NB4 (cell line): ENCODE results near the gene ZNF546.

Source experiments
- MAX ChIP-seq: IDR thresholded peaks from 2 replicates; pipeline ENCODE4 v1.6.1; 2011; ENCODE audit warnings: low read depth, low read length
- POLR2A ChIP-seq: IDR thresholded peaks from 2 replicates; pipeline ENCODE4 v1.6.1; 2011; ENCODE audit warnings: mild to moderate bottlenecking; ENCODE audit not compliant: insufficient read length; ENCODE audit errors: extremely low read depth
- TF ChIP-seq, protein P1 (sequence below): IDR thresholded peaks from one replicate; pipeline ENCODE4 v1.5.1; 2012; ENCODE audit warnings: low read depth, low read length

DNA sequence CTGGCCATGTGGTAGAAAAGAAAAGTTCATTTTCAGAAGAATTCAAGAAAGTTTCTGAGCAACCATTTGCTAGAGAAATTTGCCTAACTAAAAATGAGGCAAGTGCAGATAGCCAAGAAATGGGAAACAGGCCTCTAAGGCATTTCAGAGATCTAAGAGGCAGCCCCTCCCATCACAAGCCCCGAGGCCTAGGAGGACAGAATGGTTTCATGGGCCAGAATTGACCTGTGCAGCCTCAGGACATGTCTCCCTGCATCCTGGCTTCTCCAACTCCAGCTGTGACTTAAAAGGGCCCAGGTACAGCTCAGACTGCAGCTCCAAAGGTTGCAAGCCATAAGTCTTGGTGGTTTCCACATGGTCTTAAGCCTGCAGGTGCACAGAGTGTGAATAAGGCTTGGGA lies 3.3 kb upstream of the ZNF546 start:
- TF ChIP-seq POLR2A (no peak), MAX (no peak)
- TF ChIP-seq, protein P1, sequence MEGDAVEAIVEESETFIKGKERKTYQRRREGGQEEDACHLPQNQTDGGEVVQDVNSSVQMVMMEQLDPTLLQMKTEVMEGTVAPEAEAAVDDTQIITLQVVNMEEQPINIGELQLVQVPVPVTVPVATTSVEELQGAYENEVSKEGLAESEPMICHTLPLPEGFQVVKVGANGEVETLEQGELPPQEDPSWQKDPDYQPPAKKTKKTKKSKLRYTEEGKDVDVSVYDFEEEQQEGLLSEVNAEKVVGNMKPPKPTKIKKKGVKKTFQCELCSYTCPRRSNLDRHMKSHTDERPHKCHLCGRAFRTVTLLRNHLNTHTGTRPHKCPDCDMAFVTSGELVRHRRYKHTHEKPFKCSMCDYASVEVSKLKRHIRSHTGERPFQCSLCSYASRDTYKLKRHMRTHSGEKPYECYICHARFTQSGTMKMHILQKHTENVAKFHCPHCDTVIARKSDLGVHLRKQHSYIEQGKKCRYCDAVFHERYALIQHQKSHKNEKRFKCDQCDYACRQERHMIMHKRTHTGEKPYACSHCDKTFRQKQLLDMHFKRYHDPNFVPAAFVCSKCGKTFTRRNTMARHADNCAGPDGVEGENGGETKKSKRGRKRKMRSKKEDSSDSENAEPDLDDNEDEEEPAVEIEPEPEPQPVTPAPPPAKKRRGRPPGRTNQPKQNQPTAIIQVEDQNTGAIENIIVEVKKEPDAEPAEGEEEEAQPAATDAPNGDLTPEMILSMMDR = no peak
